ENCODE data around the gene SLC6A11. TPM values are rescaled to one million over a fixed set of nuclear protein-coding genes. Genes with fewer than 3 reads are reported as not detected.

The SLC6A11 gene
- total and polyA plus RNA-seq, 3 donors from 2014 or later = 2.0 to 6.9 (median 3.9) TPM

DNA sequence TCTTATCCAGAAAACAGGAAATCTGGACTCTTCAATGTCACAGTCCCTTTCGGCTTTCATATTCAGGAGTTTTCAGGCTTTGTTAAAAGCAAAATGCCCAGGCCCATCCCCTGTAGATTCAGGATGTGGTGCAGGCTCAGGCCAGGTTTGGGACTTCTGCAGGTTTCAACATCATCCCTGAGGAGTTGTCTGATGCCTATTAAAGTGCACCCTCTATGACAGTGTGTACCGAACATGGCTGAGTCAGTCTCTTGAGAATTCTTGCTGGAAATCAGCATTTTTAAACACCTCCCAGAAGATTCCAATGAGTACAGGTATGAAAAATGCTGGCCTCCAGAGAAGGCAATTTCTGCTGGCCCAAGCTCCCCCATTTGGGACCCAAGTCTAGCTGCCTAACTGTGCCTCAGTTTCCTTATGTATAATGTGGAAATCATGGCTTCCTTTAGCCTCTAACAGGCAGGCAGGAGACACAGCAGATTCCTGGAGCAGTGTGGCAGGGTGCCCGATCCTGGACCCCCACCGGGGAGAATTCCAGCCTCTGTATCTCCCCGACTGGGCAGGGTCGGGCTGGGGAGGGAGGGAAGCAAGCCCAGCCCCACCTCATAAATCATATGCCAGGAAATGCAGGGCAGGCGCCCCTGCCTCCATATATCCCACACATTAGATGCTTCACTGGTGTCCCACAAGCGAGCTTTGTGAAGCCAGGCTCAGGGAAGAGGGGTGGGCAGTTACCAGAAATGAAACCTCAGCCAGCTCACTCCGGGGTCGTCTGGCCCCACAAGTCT, 44.4 kb upstream of the SLC6A11 start:
- Histone ChIP-seq H3K4me3 (no peak overlapping the region), H3K36me3 (ENCODE audit: low read depth, missing control alignments) (no peaks in the 10 kb centered on the region), H3K9me3 (no peaks in the 10 kb centered on the region), H3K27ac (no peak overlapping the region), H3K27me3 (no peaks in the 10 kb centered on the region), H3K4me1 (no peaks in the 10 kb centered on the region)
- WGBS, 2 donors = 55 to 57% methylated on average over 3 to 10 of the region's 10 CpGs
- DNase-seq = no peak
- intact Hi-C loops (cut with DNase I; ENCODE audit: low total_unique reads) = no loop called here
- TF ChIP-seq POLR2A (IDR thresholded peaks at IDR 0.05) (no peak), CTCF (IDR thresholded peaks at IDR 0.05) (no peak)

- no peaks in the 10 kb centered on the region for H3K36me3 ChIP-seq (ENCODE audit: low read depth, missing control alignments)
- TF ChIP-seq POLR2A (IDR thresholded peaks at IDR 0.05) (no peak), CTCF (IDR thresholded peaks at IDR 0.05) (no peak)
- no peaks in the 10 kb centered on the region for H3K4me1 ChIP-seq
- intact Hi-C loops (cut with DNase I; ENCODE audit: low total_unique reads) = no loop called here
- no peak overlapping the region for H3K27ac ChIP-seq
- H3K4me3 ChIP-seq = no peak overlapping the region
- no peaks in the 10 kb centered on the region for H3K27me3 ChIP-seq
- 45 to 57% methylated on average over 16 of the region's 16 CpGs for WGBS, 2 donors
- no peaks in the 10 kb centered on the region for H3K9me3 ChIP-seq
- DNase-seq = no peak
These were observed 43.5 kb upstream of the SLC6A11 start for GRCh38 chr3:10772271-10773161.

DNA sequence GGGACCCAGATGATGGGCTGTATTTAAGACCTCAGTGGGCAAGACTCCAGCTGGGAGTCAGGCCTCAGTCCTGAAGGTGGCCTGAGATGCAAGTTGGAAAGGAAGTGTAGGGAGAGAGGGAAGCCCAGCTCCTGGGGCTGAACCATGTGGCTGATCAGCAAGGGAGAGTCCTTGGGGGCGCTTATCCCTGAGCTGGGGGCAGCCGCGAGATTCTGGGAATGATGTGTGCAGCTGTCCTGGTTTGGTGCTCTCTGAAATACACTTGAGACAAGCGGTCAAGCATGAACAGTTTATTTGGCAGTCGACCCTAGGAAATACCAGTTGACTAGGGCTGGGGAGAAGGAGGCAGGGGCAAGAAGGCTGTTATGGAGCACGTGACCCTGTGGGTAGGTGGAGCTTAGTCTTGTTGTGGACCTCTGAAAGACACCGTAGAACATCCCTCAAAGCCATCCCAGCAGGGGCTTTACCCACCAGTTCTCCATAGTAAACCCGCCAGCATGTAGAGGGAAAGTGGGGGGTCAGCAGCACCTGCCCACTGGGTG, 41.8 kb upstream of the SLC6A11 start:
- WGBS, 2 donors = 86 to 94% methylated on average over 7 to 8 of the region's 8 CpGs
- H3K36me3 ChIP-seq (ENCODE audit: low read depth, missing control alignments) = no peaks in the 10 kb centered on the region
- intact Hi-C loops (cut with DNase I; ENCODE audit: low total_unique reads) = no loop called here
- no peak for DNase-seq
- no peaks in the 10 kb centered on the region for H3K27me3 ChIP-seq
- no peak overlapping the region for H3K4me3 ChIP-seq
- H3K4me1 ChIP-seq = no peaks in the 10 kb centered on the region
- H3K9me3 ChIP-seq = no peaks in the 10 kb centered on the region
- TF ChIP-seq POLR2A (IDR thresholded peaks at IDR 0.05) (no peak), CTCF (IDR thresholded peaks at IDR 0.05) (no peak)
- H3K27ac ChIP-seq = no peak overlapping the region

DNA sequence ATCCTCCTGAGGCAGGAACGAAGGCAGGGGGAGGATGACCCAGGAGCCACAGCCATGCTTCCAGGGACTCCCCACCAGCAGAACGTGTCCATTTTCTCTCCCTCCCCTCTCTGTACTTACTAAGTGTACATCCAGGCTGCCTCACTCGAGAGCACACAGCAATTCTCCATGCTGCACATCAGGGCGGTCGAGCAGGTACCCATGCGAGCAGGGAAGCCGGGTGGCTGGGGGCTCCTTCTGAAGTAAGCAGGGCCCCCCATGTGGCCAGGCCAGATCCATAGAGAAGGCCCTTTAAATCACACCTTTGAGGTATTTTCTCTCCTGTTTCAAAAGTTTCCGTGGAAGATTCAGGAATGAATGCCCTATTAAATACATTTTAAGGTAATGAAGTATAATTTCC, 41.2 kb upstream of the SLC6A11 start:
- WGBS, 2 donors = 81 to 83% methylated on average over 8 of the region's 8 CpGs
- TF ChIP-seq POLR2A (IDR thresholded peaks at IDR 0.05) (no peak), CTCF (IDR thresholded peaks at IDR 0.05) (no peak)
- Histone ChIP-seq H3K9me3 (no peaks in the 10 kb centered on the region), H3K4me3 (no peak overlapping the region), H3K36me3 (ENCODE audit: low read depth, missing control alignments) (no peaks in the 10 kb centered on the region), H3K27me3 (no peaks in the 10 kb centered on the region), H3K27ac (no peak overlapping the region), H3K4me1 (no peaks in the 10 kb centered on the region)
- intact Hi-C loops (cut with DNase I; ENCODE audit: low total_unique reads) = no loop called here
- DNase-seq = no peak
